ENCODE data around the gene ZNF358. TPM values are rescaled to one million over a fixed set of nuclear protein-coding genes. Genes with fewer than 3 reads are reported as not detected.

ZNF358 gene
- total and polyA plus RNA-seq, 2 of the 13 experiments (the other 11 are each of a cell fraction or from before 2014, with no cell fraction given), result 9.1 to 37.0 TPM

GRCh38 chr19:7535047-7535997 is 19.4 kb downstream of the ZNF358 start, which contains the start of gene PNPLA6 (continued):
- peak; percentile 90 for TF ChIP-seq CREB1 (IDR thresholded peaks at IDR 0.05)
- peak; percentile 96 for TF ChIP-seq CREB1 (CRISPR knock-in tag; IDR thresholded peaks at IDR 0.05)
- TF ChIP-seq, protein P1, sequence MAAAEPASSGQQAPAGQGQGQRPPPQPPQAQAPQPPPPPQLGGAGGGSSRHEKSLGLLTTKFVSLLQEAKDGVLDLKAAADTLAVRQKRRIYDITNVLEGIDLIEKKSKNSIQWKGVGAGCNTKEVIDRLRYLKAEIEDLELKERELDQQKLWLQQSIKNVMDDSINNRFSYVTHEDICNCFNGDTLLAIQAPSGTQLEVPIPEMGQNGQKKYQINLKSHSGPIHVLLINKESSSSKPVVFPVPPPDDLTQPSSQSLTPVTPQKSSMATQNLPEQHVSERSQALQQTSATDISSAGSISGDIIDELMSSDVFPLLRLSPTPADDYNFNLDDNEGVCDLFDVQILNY (CRISPR knock-in tag; conservative IDR thresholded peaks at IDR 0.05), result 0 out of 2 replicates have a peak, but pooled peaks have one; percentile 6
- TF ChIP-seq, protein P2, sequence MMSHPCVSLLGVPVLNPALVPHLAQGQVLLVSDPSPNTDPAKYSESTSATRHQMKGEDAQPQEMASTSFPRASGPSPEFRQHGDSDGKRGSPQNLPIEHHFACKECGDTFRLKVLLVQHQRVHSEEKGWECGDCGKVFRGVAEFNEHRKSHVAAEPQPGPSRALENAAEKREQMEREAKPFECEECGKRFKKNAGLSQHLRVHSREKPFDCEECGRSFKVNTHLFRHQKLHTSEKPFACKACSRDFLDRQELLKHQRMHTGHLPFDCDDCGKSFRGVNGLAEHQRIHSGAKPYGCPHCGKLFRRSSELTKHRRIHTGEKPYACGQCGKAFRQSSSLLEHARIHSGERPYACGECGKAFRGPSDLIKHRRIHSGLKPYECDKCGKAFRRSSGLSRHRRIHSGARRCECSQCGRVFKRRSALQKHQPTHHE (CRISPR knock-in tag; IDR thresholded peaks at IDR 0.05; ENCODE audit: borderline replicate concordance), result no peak; the same call in 1 of the 2 replicates
- TF ChIP-seq ZFP36L2 (CRISPR knock-in tag; IDR thresholded peaks at IDR 0.05), result no peak
- TF ChIP-seq, protein P3, sequence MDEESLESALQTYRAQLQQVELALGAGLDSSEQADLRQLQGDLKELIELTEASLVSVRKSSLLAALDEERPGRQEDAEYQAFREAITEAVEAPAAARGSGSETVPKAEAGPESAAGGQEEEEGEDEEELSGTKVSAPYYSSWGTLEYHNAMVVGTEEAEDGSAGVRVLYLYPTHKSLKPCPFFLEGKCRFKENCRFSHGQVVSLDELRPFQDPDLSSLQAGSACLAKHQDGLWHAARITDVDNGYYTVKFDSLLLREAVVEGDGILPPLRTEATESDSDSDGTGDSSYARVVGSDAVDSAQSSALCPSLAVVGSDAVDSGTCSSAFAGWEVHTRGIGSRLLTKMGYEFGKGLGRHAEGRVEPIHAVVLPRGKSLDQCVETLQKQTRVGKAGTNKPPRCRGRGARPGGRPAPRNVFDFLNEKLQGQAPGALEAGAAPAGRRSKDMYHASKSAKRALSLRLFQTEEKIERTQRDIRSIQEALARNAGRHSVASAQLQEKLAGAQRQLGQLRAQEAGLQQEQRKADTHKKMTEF (CRISPR knock-in tag; IDR thresholded peaks at IDR 0.05), result peak; percentile 56
- no peak for TF ChIP-seq HNRNPUL1 (IDR thresholded peaks at IDR 0.05; ENCODE audit: low read depth, low read length)
- no peak; the same call in 1 of the 2 replicates for TF ChIP-seq HBP1 (CRISPR knock-in tag; IDR thresholded peaks at IDR 0.05; ENCODE audit: low read depth)
- peak; percentile 55; the same call in 1 of the 2 replicates for TF ChIP-seq CHCHD3 (CRISPR knock-in tag; IDR thresholded peaks at IDR 0.05)
- TF ChIP-seq ZNF607 (CRISPR knock-in tag; IDR thresholded peaks at IDR 0.05; ENCODE audit: borderline replicate concordance), result peak; percentile 73; the same call in 1 of the 2 replicates
- TF ChIP-seq KAT8 (CRISPR knock-in tag; IDR thresholded peaks at IDR 0.05), result peak; percentile 81
- TF ChIP-seq THAP8 (CRISPR knock-in tag; IDR thresholded peaks at IDR 0.05; ENCODE audit: borderline replicate concordance), result no peak; the same call in 1 of the 2 replicates
- TF ChIP-seq SALL2 (CRISPR knock-in tag; IDR thresholded peaks at IDR 0.05), result peak; percentile 40
- peak; percentile 58 for TF ChIP-seq MIXL1 (CRISPR knock-in tag; IDR thresholded peaks at IDR 0.05)
- TF ChIP-seq ZFP82 (CRISPR knock-in tag; IDR thresholded peaks at IDR 0.05; ENCODE audit: borderline replicate concordance), result no peak
- TF ChIP-seq ZNF234 (CRISPR knock-in tag; conservative IDR thresholded peaks at IDR 0.05), result no peak
- no peak for TF ChIP-seq ZSCAN22 (CRISPR knock-in tag; IDR thresholded peaks at IDR 0.05)
- peak; percentile 94 for TF ChIP-seq IRF2 (CRISPR knock-in tag; IDR thresholded peaks at IDR 0.05)
- peak; percentile 73; the same call in 1 of the 2 replicates for TF ChIP-seq NFKB2 (CRISPR knock-in tag; IDR thresholded peaks at IDR 0.05; ENCODE audit: borderline replicate concordance)
- peak; percentile 42; the same call in 1 of the 2 replicates for TF ChIP-seq KDM5B (CRISPR knock-in tag; IDR thresholded peaks at IDR 0.05; ENCODE audit: borderline replicate concordance)
- TF ChIP-seq ZNF557 (CRISPR knock-in tag; IDR thresholded peaks at IDR 0.05), result no peak
- TF ChIP-seq ZSCAN29 (CRISPR knock-in tag; conservative IDR thresholded peaks at IDR 0.05), result no peak
- TF ChIP-seq POLR2A (IDR thresholded peaks at IDR 0.05; ENCODE audit: insufficient read depth in 1 of 2, low read depth in 2 of 2, low read length in 2 of 2), result peak; percentile 42 to 53; a peak in 2 of 4 replicates
- TF ChIP-seq HIVEP1 (CRISPR knock-in tag; IDR thresholded peaks at IDR 0.05), result peak; percentile 49; the same call in 1 of the 2 replicates

All from HepG2 (cell line).